WTC11 (cell line): ENCODE measurements around the gene PLXDC1. TPM values are rescaled to one million over a fixed set of nuclear protein-coding genes. Genes with fewer than 3 reads are reported as not detected.
"Not testable (repeated sequence)": the region's sequence is repeated elsewhere in the genome, so short reads cannot be mapped to it uniquely, and the experiment has no call there.

Experiments
- ATAC-seq: fragments of 200-7000 bp; cut with Tn5 transposase; 2 replicates; pipeline ENCODE4 v1.10.0; 2021; ENCODE audit warnings: mild to moderate bottlenecking, moderate library complexity
- CTCF ChIA-PET: fragments of 300-600 bp; sonication (Branson Sonifier 250); formaldehyde crosslinking; loops from one replicate; lab custom pipeline; 2021; ENCODE audit warnings: antibody characterized with exemption; lab: Charles Lee
- POLR2A ChIA-PET: fragments of 350-600 bp; sonication (Branson Sonifier 250); formaldehyde crosslinking; loops from one replicate; lab custom pipeline; 2021; ENCODE audit warnings: antibody characterized with exemption; lab: Charles Lee
- DNase-seq: peaks from one replicate; pipeline ENCODE4 v3.0.0; 2021; ENCODE audit warnings: low spot score
- H3K27ac Mint-ChIP-seq: 2 replicates; pipeline ENCODE4 v1.8.0; 2021; ENCODE audit warnings: mixed read lengths
- H3K27me3 Mint-ChIP-seq: 2 replicates; pipeline ENCODE4 v1.8.0; 2021; ENCODE audit warnings: low read depth, mild to moderate bottlenecking, moderate library complexity, mixed read lengths
- H3K36me3 Mint-ChIP-seq: 2 replicates; pipeline ENCODE4 v1.8.0; 2021; ENCODE audit warnings: mixed read lengths
- H3K4me1 Mint-ChIP-seq: 2 replicates; pipeline ENCODE4 v1.8.0; 2022; ENCODE audit warnings: mixed read lengths
- H3K4me3 Mint-ChIP-seq: 2 replicates; pipeline ENCODE4 v1.8.0; 2021; ENCODE audit warnings: mild to moderate bottlenecking, moderate library complexity, mixed read lengths
- H3K9me3 Mint-ChIP-seq: 2 replicates; pipeline ENCODE4 v1.8.0; 2021; ENCODE audit warnings: mixed read lengths
- ATF1 ChIP-seq: sonication (generic); formaldehyde crosslinking; IDR thresholded peaks from 2 replicates; pipeline ENCODE4 v1.8.1; 2023; ENCODE audit warnings: mild to moderate bottlenecking, moderate library complexity, missing genetic modification reagents
- FOXK1 ChIP-seq: sonication (generic); formaldehyde crosslinking; IDR thresholded peaks from 2 replicates; pipeline ENCODE4 v1.8.0; 2022; ENCODE audit warnings: mild to moderate bottlenecking, moderate library complexity, missing genetic modification reagents
- MYBL2 ChIP-seq: sonication (generic); formaldehyde crosslinking; IDR thresholded peaks from 2 replicates; pipeline ENCODE4 v1.8.1; 2023; ENCODE audit warnings: mild to moderate bottlenecking, moderate library complexity, missing genetic modification reagents
- RELA ChIP-seq: sonication (generic); formaldehyde crosslinking; IDR thresholded peaks from 2 replicates; pipeline ENCODE4 v1.8.1; 2022; ENCODE audit warnings: missing genetic modification reagents, mild to moderate bottlenecking, borderline replicate concordance
- RORB ChIP-seq: fragments of 250-450 bp; sonication (Bioruptor Pico); IDR thresholded peaks from 2 replicates; pipeline ENCODE4 v1.9.0; 2021; ENCODE audit warnings: mild to moderate bottlenecking
- SMAD3 ChIP-seq: sonication (generic); formaldehyde crosslinking; IDR thresholded peaks from 2 replicates; pipeline ENCODE4 v1.8.0; 2022; ENCODE audit warnings: missing genetic modification reagents, mild to moderate bottlenecking, borderline replicate concordance
- TP53 ChIP-seq: sonication (generic); formaldehyde crosslinking; IDR thresholded peaks from 2 replicates; pipeline ENCODE4 v1.8.1; 2023; ENCODE audit warnings: mild to moderate bottlenecking, missing genetic modification reagents
- ZBTB21 ChIP-seq: sonication (generic); formaldehyde crosslinking; IDR thresholded peaks from 2 replicates; pipeline ENCODE4 v1.8.1; 2023; ENCODE audit warnings: mild to moderate bottlenecking, missing genetic modification reagents, borderline replicate concordance
- ZNF121 ChIP-seq: sonication (generic); formaldehyde crosslinking; IDR thresholded peaks from 2 replicates; pipeline ENCODE4 v1.8.0; 2023; ENCODE audit warnings: missing genetic modification reagents
- ZNF232 ChIP-seq: sonication (generic); formaldehyde crosslinking; IDR thresholded peaks from 2 replicates; pipeline ENCODE4 v1.8.0; 2022; ENCODE audit warnings: mild to moderate bottlenecking, missing genetic modification reagents
- ZNF263 ChIP-seq: sonication (generic); formaldehyde crosslinking; IDR thresholded peaks from 2 replicates; pipeline ENCODE4 v1.8.1; 2022; ENCODE audit warnings: low read depth, mild to moderate bottlenecking, moderate library complexity, missing genetic modification reagents
- ZNF423 ChIP-seq: fragments of 250-450 bp; sonication (Bioruptor Pico); IDR thresholded peaks from 2 replicates; pipeline ENCODE4 v2.1.2; 2022; ENCODE audit warnings: mild to moderate bottlenecking, moderate library complexity
- total RNA-seq: library from RNA; stranded (reverse); gene quantifications from 3 replicates; pipeline ENCODE4 v1.2.3, GENCODE V29; 2021
- TF ChIP-seq, protein P1 (sequence below): sonication (generic); formaldehyde crosslinking; IDR thresholded peaks from 2 replicates; pipeline ENCODE4 v1.8.0; 2022; ENCODE audit warnings: mild to moderate bottlenecking, missing genetic modification reagents
- TF ChIP-seq, protein P2 (sequence below): fragments of 250-450 bp; sonication (Bioruptor Pico); IDR thresholded peaks from 2 replicates; pipeline ENCODE4 v1.9.0; 2021; ENCODE audit warnings: moderate library complexity, mild to moderate bottlenecking, inconsistent platforms, borderline replicate concordance
- TF ChIP-seq, protein P3 (sequence below): sonication (generic); formaldehyde crosslinking; IDR thresholded peaks from 2 replicates; pipeline ENCODE4 v1.8.1; 2022; ENCODE audit warnings: missing genetic modification reagents, borderline replicate concordance
- TF ChIP-seq, protein P4 (sequence below): sonication (generic); formaldehyde crosslinking; IDR thresholded peaks from 2 replicates; pipeline ENCODE4 v1.8.0; 2022; ENCODE audit warnings: mild to moderate bottlenecking, missing genetic modification reagents
- TF ChIP-seq, protein P5 (sequence below): fragments of 250-450 bp; sonication (Bioruptor Pico); IDR thresholded peaks from 2 replicates; pipeline ENCODE4 v1.8.0; 2021; ENCODE audit warnings: mild to moderate bottlenecking
- TF ChIP-seq, protein P6 (sequence below): sonication (generic); formaldehyde crosslinking; conservative IDR thresholded peaks from 2 replicates; pipeline ENCODE4 v1.8.1; 2022; ENCODE audit warnings: mild to moderate bottlenecking, missing genetic modification reagents
- TF ChIP-seq, protein P7 (sequence below): fragments of 200-600 bp; IDR thresholded peaks from 2 replicates; pipeline ENCODE4 v1.8.0; 2022; ENCODE audit warnings: antibody characterized with exemption
- TF ChIP-seq, protein P8 (sequence below): fragments of 250-450 bp; sonication (Bioruptor Pico); IDR thresholded peaks from 2 replicates; pipeline ENCODE4 v1.9.0; 2021; ENCODE audit warnings: mild to moderate bottlenecking

The PLXDC1 gene
- total RNA-seq, 1 experiment from 2014 or later = 5.4 TPM

DNA sequence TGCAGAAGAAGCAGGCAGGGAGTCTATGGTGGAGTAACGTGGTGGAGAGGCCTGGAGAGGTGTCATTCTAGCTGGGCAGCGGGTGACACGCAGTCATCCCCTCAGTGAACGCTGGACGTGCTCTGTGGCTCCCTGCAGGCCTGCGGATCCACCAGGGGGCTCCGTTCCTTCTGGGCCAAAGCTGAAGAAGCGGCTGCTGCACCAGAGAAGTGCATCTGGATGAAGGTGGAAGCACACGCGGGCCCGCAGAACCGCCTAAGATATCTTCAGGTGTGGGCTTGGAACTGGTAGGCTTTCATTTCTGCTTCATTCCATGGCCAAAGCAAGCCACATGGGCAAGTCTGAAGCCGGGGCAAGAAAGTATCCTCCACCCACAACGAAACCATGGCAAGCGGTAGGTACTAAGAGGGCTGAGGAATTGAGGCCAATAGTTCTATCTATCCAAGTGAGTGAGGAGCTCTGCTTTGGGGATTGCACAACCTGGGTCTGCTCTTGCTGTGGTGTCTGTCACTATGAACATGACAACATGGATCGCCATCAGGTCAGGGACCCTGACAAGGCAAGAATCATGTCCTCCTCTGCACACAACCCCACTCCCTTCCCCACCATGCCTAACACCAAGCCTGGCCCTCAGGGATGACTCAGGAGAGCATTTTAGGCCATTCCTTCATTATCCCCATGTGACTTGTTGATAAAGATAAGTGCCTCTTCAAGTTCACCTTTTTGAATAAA, 105.3 kb downstream of the PLXDC1 start:
- ATAC-seq (peak; percentile 83), DNase-seq (peak; percentile 56)
- Mint-ChIP-seq H3K9me3 (peaks cover 25% of the 10 kb centered on the region), H3K27ac (peak overlapping the region; percentile 96), H3K27me3 (peaks cover 8% of the 10 kb centered on the region), H3K4me3 (no peak overlapping the region), H3K36me3 (peaks cover 35% of the 10 kb centered on the region), H3K4me1 (0 out of 2 replicates have a peak, but pooled peaks cover 4% of the 10 kb centered on the region)
- POLR2A ChIA-PET = no interaction called here
- TF ChIP-seq RORB (CRISPR knock-in tag) = no peak
- TF ChIP-seq MYBL2 (CRISPR knock-in tag) = no peak
- no peak for TF ChIP-seq FOXK1
- no peak for TF ChIP-seq ZBTB21
- no peak for TF ChIP-seq ZNF121 (CRISPR knock-in tag)
- CTCF ChIA-PET = interaction anchor here (1.1 to 3.3 kb wide), 11 partner anchors 10 to 198 kb away, joined by 3 to 12 read pairs (median 4); partner anchors contain the start of genes FBXO47 and PLXDC1

DNA sequence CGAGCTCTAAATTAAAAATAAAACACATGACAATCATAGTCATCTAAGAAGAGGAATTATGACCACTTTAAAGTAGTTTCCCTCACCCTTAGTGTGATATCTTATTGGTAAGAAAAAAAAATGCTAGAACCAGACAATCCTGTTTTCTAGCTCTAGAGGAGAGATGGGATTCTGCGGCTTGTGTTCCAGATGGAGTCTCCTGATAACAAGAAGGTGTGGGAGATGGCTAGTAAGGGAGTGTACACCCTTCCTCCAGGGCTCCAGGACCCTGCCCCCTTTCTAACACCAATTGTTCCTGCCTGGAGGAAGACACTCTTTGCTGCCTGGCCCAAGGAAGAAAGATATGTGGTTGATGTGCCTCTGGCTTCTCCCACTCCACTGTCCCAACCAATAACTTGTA, 115.4 kb downstream of the PLXDC1 start:
- H3K4me1 Mint-ChIP-seq = no peaks in the 10 kb centered on the region
- H3K27ac Mint-ChIP-seq = no peak overlapping the region
- H3K9me3 Mint-ChIP-seq = peaks cover 9% of the 10 kb centered on the region
- TF ChIP-seq, protein P1, sequence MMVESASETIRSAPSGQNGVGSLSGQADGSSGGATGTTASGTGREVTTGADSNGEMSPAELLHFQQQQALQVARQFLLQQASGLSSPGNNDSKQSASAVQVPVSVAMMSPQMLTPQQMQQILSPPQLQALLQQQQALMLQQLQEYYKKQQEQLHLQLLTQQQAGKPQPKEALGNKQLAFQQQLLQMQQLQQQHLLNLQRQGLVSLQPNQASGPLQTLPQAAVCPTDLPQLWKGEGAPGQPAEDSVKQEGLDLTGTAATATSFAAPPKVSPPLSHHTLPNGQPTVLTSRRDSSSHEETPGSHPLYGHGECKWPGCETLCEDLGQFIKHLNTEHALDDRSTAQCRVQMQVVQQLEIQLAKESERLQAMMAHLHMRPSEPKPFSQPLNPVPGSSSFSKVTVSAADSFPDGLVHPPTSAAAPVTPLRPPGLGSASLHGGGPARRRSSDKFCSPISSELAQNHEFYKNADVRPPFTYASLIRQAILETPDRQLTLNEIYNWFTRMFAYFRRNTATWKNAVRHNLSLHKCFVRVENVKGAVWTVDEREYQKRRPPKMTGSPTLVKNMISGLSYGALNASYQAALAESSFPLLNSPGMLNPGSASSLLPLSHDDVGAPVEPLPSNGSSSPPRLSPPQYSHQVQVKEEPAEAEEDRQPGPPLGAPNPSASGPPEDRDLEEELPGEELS (CRISPR knock-in tag) = no peak
- no peak for TF ChIP-seq SMAD3 (CRISPR knock-in tag)
- TF ChIP-seq, protein P2, sequence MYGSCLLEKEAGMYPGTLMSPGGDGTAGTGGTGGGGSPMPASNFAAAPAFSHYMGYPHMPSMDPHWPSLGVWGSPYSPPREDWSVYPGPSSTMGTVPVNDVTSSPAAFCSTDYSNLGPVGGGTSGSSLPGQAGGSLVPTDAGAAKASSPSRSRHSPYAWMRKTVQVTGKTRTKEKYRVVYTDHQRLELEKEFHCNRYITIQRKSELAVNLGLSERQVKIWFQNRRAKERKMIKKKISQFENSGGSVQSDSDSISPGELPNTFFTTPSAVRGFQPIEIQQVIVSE (CRISPR knock-in tag) = no peak
- TF ChIP-seq ATF1 (CRISPR knock-in tag) = no peak
- TF ChIP-seq, protein P3, sequence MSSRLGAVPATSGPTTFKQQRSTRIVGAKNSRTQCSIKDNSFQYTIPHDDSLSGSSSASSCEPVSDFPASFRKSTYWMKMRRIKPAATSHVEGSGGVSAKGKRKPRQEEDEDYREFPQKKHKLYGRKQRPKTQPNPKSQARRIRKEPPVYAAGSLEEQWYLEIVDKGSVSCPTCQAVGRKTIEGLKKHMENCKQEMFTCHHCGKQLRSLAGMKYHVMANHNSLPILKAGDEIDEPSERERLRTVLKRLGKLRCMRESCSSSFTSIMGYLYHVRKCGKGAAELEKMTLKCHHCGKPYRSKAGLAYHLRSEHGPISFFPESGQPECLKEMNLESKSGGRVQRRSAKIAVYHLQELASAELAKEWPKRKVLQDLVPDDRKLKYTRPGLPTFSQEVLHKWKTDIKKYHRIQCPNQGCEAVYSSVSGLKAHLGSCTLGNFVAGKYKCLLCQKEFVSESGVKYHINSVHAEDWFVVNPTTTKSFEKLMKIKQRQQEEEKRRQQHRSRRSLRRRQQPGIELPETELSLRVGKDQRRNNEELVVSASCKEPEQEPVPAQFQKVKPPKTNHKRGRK (CRISPR knock-in tag) = no peak
- TF ChIP-seq, protein P4, sequence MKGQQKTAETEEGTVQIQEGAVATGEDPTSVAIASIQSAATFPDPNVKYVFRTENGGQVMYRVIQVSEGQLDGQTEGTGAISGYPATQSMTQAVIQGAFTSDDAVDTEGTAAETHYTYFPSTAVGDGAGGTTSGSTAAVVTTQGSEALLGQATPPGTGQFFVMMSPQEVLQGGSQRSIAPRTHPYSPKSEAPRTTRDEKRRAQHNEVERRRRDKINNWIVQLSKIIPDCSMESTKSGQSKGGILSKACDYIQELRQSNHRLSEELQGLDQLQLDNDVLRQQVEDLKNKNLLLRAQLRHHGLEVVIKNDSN (CRISPR knock-in tag) = no peak
- TF ChIP-seq TP53 = no peak
- TF ChIP-seq RELA (CRISPR knock-in tag) = no peak
- TF ChIP-seq ZNF423 (CRISPR knock-in tag) = no peak
- TF ChIP-seq, protein P5, sequence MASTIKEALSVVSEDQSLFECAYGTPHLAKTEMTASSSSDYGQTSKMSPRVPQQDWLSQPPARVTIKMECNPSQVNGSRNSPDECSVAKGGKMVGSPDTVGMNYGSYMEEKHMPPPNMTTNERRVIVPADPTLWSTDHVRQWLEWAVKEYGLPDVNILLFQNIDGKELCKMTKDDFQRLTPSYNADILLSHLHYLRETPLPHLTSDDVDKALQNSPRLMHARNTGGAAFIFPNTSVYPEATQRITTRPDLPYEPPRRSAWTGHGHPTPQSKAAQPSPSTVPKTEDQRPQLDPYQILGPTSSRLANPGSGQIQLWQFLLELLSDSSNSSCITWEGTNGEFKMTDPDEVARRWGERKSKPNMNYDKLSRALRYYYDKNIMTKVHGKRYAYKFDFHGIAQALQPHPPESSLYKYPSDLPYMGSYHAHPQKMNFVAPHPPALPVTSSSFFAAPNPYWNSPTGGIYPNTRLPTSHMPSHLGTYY = no peak
- TF ChIP-seq, protein P6, sequence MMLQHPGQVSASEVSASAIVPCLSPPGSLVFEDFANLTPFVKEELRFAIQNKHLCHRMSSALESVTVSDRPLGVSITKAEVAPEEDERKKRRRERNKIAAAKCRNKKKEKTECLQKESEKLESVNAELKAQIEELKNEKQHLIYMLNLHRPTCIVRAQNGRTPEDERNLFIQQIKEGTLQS (CRISPR knock-in tag) = no peak
- TF ChIP-seq, protein P7, sequence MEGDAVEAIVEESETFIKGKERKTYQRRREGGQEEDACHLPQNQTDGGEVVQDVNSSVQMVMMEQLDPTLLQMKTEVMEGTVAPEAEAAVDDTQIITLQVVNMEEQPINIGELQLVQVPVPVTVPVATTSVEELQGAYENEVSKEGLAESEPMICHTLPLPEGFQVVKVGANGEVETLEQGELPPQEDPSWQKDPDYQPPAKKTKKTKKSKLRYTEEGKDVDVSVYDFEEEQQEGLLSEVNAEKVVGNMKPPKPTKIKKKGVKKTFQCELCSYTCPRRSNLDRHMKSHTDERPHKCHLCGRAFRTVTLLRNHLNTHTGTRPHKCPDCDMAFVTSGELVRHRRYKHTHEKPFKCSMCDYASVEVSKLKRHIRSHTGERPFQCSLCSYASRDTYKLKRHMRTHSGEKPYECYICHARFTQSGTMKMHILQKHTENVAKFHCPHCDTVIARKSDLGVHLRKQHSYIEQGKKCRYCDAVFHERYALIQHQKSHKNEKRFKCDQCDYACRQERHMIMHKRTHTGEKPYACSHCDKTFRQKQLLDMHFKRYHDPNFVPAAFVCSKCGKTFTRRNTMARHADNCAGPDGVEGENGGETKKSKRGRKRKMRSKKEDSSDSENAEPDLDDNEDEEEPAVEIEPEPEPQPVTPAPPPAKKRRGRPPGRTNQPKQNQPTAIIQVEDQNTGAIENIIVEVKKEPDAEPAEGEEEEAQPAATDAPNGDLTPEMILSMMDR = no peak
- TF ChIP-seq ZNF263 = no peak
- TF ChIP-seq, protein P8, sequence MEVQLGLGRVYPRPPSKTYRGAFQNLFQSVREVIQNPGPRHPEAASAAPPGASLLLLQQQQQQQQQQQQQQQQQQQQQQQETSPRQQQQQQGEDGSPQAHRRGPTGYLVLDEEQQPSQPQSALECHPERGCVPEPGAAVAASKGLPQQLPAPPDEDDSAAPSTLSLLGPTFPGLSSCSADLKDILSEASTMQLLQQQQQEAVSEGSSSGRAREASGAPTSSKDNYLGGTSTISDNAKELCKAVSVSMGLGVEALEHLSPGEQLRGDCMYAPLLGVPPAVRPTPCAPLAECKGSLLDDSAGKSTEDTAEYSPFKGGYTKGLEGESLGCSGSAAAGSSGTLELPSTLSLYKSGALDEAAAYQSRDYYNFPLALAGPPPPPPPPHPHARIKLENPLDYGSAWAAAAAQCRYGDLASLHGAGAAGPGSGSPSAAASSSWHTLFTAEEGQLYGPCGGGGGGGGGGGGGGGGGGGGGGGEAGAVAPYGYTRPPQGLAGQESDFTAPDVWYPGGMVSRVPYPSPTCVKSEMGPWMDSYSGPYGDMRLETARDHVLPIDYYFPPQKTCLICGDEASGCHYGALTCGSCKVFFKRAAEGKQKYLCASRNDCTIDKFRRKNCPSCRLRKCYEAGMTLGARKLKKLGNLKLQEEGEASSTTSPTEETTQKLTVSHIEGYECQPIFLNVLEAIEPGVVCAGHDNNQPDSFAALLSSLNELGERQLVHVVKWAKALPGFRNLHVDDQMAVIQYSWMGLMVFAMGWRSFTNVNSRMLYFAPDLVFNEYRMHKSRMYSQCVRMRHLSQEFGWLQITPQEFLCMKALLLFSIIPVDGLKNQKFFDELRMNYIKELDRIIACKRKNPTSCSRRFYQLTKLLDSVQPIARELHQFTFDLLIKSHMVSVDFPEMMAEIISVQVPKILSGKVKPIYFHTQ = no peak
- no peak for TF ChIP-seq ZNF121 (CRISPR knock-in tag)
- TF ChIP-seq MYBL2 (CRISPR knock-in tag) = no peak
- no peak for TF ChIP-seq ZNF232 (CRISPR knock-in tag)
- POLR2A ChIA-PET = interaction anchor here (0.7 kb wide), 1 partner anchor 55 kb away, joined by 5 read pairs; no protein-coding TSS in a partner anchor
- CTCF ChIA-PET = interaction anchor here (0.7 kb wide), 1 partner anchor 664 kb away, joined by 3 read pairs; the partner anchor contains the start of gene ERBB2
- no peaks in the 10 kb centered on the region for H3K36me3 Mint-ChIP-seq
- H3K27me3 Mint-ChIP-seq = peaks cover 11% of the 10 kb centered on the region
- ATAC-seq (no peak), DNase-seq (no peak)
- no peak overlapping the region for H3K4me3 Mint-ChIP-seq

DNA sequence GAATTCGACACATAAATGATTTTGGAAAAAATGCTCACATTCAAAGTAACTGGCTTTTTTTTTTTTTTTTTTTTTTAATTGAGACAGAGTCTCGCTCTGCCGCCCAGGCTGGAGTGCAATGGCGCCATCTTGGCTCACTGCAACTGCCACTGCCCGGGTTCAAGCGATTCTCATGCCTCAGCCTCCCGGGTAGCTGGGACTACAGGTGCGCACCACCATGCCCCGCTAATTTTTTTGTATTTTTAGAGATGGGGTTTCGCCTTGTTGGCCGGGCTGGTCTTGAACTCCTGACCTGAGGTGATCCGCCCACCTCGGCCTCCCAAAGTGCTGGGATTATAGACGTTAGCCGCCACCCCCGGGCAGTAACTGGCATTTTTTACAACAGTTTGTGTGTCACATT, 115.9 kb downstream of the PLXDC1 start:
- not testable (repeated sequence) for H3K27ac Mint-ChIP-seq, DNase-seq, ATAC-seq, H3K36me3 Mint-ChIP-seq, H3K4me3 Mint-ChIP-seq, H3K4me1 Mint-ChIP-seq
- Mint-ChIP-seq H3K27me3 (peaks cover 14% of the 10 kb centered on the region), H3K9me3 (peaks cover 12% of the 10 kb centered on the region)
- ChIA-PET CTCF (interaction anchor here (0.7 kb wide), 1 partner anchor 664 kb away, joined by 3 read pairs; the partner anchor contains the start of gene ERBB2), POLR2A (interaction anchor here (0.7 kb wide), 1 partner anchor 54 kb away, joined by 5 read pairs; no protein-coding TSS in a partner anchor)
